GM19438 (cell line): ENCODE measurements around the gene OTUB1.

Source experiments
- ATAC-seq: cut with Tn5 transposase; IDR thresholded peaks from one replicate; pipeline ENCODE4 v1.9.1; 2021; ENCODE audit warnings: low read depth; ENCODE audit not compliant: unreplicated experiment

Gene OTUB1

DNA sequence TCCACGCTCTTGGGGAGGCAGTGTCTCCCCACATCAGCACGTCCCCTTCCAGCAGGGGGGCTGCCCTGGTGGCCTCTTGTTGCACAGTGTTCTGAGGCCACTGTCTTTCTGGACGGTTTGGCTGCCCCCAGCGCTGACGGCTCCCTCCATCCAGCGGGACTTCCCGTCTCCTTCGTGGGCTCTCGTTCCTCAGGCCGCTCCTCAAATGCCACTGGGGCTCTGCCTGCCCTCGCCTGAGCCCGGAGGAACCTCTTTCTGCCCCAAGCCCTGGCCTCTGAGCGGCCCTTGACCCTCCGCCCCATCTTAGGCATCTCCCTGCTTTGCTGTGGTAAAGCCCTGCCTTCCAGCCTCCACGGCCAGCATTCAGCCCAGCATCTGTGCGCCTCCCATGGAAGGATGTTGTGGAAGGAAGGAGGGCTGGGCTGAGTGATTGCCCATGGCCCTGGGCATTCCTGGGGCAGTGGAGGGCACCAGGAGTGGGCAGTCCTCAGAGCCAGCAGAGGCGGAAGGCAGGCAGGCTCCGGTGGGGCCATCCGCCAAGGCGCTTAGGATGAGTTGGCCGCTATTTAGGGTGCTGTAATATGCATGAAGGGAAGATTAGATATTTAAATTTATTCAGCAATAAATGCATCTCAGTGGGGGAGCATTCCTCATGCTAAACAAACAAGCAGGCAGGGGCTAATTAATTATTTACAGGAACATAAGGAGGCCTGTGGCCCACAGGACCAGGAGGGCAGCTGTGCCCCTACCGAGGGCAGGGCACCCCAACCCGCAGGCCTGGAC, 17.8 kb downstream of the OTUB1 start:
- ATAC-seq: no peak

DNA sequence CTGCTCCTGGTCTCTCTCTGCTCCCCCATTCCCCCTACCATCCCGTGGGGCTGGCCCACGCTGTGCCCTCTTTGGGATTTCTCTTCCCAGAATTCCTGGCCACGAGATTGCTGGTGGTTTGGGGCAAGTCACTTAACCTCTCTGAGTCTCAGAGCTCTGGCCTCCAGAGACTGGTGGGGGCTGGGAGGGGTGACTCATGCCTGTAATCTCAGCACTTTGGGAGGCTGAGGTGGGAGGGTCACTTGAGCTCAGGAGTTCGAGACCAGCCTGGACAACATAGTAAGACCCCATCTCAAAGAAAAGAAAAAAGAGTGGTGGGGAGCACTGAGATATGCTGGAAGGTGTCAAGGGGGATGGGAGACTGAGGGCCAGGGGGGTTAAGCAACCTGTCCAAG, 18.3 kb downstream of the OTUB1 start:
- ATAC-seq: no peak

DNA sequence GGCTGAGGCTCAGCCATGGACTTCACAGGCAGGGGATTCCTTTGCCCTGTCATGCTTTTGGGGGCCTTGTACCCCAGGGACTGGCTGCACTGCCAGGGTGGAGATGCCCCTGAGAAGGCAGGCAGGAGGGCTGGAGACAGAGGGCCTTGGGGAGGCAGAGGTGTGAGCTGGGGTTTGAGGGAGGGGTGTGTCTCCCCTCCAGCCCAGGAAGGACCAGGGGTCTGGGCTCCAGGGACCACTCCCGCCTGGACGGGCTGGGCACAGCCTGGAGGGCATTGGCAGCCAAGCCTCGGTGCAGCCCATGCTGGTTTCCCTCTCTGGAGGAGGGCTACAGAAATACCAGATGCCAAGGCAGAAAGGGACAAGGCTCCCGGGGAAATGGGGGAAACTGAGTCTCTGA, 19.5 kb downstream of the OTUB1 start:
- ATAC-seq: no peak

DNA sequence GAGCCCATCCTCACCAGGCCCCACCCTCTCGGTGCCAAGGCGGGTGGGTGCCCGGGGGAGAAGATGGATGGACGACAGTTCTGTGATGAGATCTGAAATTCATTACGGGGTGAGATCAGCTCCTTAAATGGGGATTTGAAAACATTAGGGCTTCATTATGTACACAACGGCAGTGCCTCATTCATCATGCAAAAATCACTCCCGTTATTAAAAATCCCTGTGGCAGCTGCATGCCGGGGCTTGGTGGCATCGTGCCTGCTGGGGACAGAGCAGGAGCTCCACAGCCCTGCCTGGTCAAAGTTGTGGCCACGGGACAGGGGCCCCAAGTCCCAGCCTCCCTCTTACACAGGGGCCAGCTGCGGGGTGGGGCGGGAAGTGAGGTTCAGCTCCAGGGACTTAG, 20.2 kb downstream of the OTUB1 start:
- ATAC-seq: no peak

DNA sequence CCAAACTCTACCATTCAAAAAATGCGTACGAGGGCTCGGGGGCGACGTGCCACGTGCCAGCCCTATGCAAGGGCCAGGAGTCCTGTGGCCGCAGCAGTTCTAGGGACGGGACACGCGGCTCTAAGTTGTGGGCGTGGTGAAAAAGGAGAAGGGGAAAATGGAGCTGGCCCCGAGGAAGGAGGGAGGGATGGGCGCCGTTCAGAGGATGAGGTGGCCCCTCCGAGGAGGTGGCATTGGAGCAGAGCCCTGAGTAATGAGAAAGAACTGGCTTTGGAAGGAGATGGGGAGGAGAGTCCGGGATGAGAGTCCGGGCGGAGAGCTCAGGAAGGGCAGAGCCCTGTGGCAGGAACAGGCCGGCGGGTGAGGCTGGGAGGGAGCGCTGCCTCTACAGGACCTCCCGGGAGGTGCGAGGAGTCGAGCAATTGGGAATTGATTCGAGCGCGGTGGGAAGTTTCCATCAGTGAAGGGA, 21.0 kb downstream of the OTUB1 start:
- no peak for ATAC-seq

DNA sequence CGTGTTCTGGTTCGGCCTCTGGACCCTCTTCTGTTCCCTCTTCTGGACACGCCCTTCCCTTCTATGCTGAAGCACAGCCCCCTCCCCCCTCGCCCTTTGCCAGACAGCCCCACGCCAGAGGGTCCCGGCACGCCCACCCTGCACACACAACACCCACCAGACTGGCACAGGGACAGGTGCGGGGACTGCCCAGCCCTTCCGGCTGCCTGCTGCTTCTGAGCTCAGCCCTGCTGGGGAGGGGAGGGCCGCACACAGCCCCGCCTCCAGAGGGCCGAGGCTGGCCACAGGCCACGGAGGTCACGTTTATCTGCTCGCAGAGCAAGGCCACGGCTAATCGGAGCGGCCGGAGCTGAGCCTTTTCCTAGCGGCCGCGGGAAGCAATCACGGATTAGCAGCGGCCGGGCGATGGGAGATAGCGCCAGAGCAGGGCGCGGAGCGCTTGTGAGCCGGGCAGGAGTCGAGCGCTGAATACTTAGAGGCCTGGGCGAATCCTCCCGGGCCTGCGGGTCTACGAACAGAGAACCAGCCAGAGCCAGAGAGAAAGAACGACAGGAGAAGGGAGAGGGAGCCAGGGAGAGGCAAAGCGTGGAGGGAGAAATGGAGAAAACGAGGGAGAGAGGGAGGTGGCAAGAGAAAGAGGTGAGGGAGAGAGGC, 21.5 kb downstream of the OTUB1 start:
- ATAC-seq: no peak

DNA sequence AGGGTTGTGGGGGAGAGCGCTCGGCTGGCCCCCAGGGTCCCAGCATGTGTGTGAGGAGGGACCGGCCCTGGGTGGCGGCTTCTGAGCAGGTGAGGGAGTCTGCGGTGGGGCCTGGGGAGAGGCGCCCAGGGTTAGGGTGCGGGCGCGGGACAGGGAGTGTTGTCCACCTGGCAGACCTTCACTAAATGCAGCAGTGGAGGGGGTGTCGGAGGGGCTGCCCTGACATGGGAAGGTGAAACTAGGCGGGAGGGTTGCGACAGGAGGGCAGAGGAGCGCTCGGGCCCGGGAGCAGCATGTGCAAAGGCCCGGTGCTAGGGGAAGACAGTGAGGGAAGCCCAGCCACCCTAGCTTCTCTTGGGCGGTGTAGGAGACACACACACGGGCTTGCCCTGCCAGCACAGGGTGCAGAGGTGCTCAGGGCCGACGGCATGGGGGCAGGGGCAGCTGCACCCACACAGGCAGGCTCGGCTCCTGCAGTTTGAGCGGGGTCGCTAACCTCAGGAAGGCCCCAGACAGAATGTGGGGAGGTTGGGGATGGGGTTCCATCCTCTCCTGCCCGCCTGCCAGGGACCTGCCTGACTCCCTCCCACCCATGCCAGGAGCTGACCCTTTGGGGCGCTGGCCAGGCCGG, 22.2 kb downstream of the OTUB1 start:
- ATAC-seq: no peak

DNA sequence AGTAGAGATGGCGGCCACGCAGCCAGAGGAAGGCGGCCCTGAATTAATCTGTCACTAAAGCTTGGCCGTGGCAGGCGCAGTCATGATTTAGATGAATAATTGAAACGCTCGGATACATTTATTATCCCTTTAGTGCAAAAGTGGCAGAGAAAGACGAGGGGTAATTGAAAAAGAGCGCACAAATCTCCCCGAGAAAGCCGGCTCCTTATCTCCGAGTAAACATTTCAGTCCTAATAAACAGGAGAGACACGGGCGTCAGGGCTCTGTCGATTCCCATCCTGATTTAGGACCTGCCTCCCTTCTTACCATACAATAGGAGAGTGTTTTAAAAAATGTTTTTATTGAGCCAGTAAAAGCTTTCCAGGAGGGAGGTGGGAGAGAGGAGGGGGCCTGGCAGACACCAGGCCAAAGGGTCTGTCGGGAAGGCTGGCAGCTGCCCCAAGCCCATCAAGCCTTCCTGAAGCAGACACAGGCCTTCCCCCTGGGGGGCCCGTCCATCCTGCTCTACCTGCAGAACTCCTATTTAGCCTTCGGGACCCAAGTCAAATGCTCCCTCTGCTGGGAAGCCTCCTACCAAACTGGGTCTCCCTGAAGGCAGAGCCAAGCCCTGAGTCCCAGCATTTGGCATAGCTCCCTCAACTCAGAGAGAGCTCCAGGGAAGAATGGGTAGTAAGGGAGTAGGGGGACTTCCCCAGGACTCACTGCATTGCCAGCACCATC, 22.8 kb downstream of the OTUB1 start:
- no peak for ATAC-seq

DNA sequence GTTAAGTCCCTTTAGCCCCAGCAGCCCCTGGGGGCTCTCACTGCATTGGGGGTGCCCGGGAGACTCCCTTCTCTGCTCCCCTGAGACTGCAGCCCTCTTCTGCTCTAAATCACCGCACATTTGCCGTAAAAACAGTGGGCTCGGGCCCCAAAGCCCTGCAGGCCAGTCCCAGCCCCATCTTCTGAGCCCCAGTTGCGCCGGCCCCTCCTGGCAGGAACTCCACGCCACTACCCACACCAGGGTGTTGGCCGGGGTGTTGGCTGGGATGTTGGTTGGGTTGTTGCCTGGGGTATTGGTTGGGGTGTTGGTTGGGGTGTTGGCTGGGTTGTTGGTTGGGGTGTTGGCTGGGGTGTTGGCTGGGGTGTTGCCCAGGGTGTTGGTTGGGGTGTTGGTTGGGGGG, 23.5 kb downstream of the OTUB1 start:
- ATAC-seq: no peak

DNA sequence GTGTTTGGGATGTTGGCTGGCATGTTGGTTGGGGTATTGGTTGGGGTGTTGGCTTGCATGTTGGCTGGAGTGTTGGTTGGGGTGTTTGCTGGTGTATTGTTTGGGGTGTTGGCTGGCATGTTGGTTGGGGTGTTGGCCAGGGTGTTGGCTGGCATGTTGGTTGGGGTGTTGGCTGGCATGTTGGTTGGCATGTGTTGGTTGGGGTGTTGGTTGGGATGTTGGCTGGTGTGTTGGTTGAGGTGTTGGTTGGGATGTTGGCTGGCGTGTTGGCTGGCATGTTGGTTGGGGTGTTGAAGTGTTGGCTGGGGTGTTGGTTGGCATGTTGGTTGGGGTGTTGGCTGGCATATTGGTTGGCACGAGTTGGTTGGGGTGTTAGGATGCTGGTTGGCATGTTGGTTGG, 24.5 kb downstream of the OTUB1 start:
- no peak for ATAC-seq

DNA sequence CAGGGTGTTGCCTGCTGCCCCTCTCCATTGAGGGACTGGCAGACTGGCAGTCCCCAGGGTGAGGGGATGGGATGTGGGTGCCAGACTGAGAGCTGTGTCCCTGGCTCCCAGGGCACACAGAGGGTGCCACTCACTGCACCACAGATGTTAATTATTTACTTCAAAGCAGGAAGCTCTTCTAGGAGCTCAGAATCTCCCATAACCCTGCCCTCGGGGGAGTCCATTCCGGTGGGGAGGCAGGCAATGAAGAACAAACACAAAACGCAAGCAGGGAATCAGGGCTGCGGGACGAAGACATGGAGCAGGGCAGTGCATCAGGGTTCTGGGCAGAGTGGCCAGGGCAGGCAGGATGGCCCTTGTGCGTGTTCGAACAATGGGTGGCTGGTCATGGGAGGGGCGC, 25.1 kb downstream of the OTUB1 start:
- no peak for ATAC-seq

DNA sequence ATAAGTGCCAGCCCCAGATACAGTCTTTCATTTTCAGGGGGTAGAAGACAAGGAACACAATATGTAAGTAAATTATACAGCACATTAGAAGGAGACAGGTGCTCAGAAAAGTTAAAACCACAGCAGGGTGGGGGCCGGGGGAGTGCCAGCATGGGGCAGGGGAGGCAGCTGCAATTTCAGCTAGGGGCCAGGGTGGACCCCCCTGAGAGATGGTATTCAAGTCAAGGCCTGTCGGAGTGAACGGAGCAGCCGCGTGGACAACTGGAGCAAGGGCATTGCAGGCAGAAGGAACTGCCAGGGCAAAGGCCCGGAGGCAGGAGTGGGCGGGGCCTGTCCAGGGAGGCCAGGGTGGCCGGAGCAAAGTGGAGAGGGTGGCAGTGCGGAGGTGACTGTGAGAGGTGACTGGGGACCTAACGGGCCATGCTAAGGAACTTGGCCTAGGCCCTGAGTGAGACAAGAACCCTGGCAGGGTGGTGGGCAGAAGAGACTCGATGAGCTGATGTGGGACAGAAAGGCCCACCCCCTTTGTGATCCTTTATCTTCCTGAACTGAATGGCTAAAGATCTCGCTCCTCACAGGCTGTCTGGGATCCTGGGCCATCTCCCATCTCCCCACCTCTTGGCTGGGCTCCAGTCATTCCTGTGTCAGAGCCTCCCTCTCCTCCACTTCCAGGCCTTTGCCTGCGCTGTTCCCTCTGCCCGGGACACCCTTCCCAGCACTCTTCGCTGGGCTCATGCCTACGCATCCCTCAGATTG, 27.1 kb downstream of the OTUB1 start:
- ATAC-seq: no peak

DNA sequence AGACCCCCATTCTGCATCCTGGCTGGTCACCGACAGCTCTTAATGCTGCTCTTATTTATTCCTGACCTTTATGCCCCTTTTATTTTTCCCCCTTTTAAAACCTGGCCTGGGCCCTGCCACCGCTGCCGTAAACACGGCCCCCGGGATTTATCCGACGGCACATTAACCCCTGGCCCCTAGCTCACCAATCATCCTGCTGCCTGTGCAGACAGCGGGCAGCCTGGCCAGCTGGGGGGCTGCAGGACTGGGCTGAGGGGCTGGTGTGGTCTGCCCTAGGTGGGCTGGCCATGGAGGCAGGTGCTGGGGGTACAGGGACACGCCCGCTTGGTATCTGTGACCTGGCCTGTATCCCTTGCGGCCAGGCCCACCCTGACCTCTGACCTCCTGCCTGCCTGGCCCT, 28.1 kb downstream of the OTUB1 start:
- no peak for ATAC-seq

DNA sequence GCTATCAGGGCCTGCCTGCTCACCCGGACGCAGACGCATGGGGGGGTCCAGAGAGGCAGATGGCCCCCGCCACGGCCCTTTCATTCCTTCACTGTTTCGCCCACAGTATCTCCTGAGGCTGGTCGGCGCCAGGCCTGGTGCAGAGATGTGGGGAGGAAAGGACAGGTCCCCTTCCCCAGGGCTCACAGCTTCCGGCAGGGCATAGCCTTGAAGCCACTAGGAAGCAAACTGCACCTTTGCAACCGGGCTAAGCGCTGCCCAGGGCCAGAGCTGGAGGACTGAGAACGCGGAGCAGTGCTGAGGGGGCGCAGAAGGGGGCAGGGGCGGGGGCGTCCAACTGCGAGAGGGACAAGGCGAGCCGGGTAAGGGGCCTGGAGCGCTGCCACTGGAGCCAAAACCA, 29.3 kb downstream of the OTUB1 start:
- no peak for ATAC-seq

DNA sequence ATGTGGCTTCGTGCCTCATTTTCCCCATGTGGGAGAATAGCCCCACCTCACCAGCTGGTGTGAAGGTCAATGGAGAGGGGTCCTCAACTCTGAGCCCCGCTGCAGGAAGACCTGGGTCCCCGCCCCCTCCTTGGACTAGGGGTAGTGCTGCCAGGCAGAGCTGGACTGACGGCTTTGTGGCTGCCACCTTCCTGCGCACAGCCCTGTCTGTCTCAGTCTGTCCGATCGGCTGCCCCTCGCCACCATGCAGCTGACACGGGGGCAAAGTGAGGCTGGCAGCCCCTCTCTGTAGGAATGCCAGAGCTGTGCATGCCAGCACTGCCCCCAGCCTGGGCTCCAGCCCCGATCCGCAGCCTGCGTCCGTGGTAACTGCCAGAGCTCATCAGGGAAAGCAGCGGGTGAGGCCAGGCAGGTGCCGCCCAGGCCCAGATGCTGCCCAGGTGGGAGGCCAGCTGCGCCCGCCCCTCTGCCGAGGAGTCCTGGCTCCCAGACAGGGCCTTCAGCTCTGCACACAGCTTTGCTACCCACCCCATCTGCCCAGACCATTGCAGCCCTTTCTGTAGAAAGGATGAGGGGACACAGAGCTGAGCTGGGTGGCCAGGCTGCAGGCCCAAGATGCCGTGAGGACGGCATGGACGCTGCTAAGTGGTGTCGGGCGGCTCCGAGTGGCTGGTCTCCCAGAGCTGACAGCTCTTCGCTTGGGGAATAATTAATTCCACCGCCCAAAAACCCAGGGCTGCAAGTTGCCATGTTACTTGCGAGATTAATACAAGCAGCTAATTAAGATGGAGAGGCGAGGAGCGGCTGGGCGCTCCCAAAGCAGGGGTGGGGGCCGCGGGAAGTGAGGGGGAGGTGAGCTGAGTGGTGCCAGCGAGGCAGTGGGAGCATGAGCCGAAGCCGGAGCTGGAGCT, 30.0 kb downstream of the OTUB1 start:
- ATAC-seq: no peak

DNA sequence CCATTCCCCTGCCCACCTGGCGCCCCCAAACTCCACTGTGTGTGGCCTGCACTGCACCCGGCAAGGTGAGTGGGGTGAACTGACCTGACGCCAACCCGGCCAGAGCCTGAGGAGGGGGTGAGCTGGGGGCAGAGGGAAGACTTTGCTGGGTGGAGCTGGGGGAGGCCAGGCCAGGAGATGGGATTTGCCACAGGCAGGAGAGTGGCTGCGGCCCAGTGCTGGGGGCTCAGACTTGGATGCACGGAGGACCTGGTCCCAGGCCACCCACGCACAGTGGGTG, 31.6 kb downstream of the OTUB1 start:
- no peak for ATAC-seq

DNA sequence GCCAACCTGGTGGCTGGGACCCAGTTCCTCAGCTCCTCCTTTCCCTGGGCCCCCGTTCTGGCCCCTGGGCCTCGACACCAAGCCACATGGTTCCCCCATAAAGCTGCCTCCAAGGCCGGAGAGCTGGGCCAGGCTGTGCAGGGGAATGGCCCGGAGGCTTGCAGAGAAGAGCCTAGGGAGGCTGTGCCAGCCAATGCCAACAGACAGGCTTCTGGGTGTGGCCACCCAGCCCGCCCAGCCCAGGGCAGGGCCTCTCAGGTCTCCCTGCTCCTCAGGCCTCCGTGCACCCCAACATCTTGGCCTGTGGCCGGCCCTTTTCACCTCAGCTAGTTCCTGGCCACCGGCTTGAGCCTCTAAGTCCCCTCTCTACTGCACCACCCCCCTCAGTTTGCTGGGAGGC, 32.1 kb downstream of the OTUB1 start:
- no peak for ATAC-seq

DNA sequence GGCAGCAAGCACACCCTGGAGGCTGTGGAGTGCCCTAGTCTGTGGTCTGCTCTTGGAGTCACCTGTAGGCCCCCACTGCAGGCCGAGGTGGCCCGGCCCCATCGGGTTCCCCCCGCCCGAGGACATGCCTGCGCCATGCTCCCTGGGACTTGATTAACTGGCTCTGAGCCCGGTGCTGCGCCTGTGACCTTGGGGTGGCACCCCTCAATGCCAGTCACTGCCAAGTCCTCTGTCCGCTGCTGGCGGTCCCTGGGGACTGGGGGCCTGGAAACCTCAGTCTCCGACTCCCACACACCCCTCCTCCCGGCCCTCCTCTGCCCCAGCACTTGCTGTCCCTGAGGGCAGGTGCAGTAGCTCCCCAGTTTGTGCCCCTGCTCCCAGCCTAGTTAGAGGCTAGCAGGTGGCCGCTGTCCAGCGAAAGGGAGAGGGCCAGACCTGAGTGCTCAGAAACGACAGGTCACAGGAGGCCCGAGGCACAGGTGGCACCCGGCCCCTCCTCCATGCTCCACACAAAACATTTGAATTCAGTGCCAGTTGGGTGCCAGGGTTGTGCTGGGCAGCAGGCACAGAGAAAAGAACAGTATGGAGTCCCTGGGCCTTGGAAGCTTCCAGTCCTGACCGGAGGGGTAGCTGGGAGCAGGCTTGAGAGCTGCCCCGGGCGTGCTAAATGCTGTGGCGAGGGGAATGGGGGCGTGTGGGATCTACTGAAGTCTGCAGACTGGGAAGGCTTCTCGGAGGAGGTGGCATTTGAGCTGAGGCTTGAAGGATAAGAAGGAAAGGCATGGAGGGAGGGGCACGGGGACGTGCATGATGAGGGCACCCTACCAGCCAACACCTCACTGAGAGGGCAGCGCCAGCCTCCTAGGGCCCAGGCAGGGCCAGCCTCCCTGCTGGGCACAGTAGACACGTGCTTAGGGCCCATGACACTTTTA, 33.1 kb downstream of the OTUB1 start:
- no peak for ATAC-seq
